HCT116 (cell line): ENCODE data around the gene POU5F2. TPM values are rescaled to one million over a fixed set of nuclear protein-coding genes. Genes with fewer than 3 reads are reported as not detected.

Experiments used
- ATAC-seq: fragments of 200-7000 bp; cut with Tn5 transposase; 2 replicates; pipeline ENCODE4 v1.9.1; 2020; ENCODE audit warnings: mild to moderate bottlenecking, moderate library complexity
- BruUV-seq: library from RNA; stranded (reverse); fragments of 400-500 nt; replicated peaks from 2 replicates; lab custom pipeline; 2021; lab: Mats Ljungman, UMichigan
- CTCF ChIA-PET: fragments of 300-600 bp; sonication (Branson Sonifier 250); formaldehyde crosslinking; loops from one replicate; lab custom pipeline; 2021; ENCODE audit warnings: antibody characterized with exemption; lab: Charles Lee
- POLR2A ChIA-PET: fragments of 300-600, 350-600 bp; sonication (Branson Sonifier 250); formaldehyde crosslinking; loops from one replicate; lab custom pipeline; 2021; ENCODE audit warnings: antibody characterized with exemption; lab: Charles Lee
- RAD21 ChIA-PET, 2 experiments: fragments of 300-600 bp; sonication (Branson Sonifier 250); formaldehyde crosslinking; loops; one replicate each; lab custom pipeline; 2023; ENCODE audit warnings: low total read pairs in 2 of 2; ENCODE audit not compliant: uncharacterized antibody in 2 of 2, unreplicated experiment in 2 of 2, low non-redundant PET in 1 of 2; lab: Charles Lee
- DNase-seq: peaks from one replicate; pipeline ENCODE4 v3.0.0-alpha.2; 2010; ENCODE audit warnings: low read depth, low spot score
- H2AFZ ChIP-seq: fragments of 200-600 bp; shearing (Covaris generic), sonication (generic); 2 replicates; pipeline ENCODE4 v1.6.1; 2017; ENCODE audit warnings: low read depth, mixed run types, mixed read lengths, antibody characterized with exemption, low read length; ENCODE audit not compliant: poor library complexity, severe bottlenecking
- H3K27ac ChIP-seq: 2 replicates; pipeline ENCODE4 v1.5.1; 2012; ENCODE audit warnings: low read depth, low read length
- H3K27me3 ChIP-seq: fragments of 200-600 bp; sonication (generic); 2 replicates; pipeline ENCODE4 v1.6.1; 2016; ENCODE audit warnings: mixed run types, low read length, mixed read lengths; ENCODE audit not compliant: insufficient read depth
- H3K36me3 ChIP-seq, 2 experiments: fragments of 200-500 bp in 1 of 2; fragments of 200-600 bp in 1 of 2; sonication (Bioruptor generic) in 1 of 2; sonication (generic) in 1 of 2; 2 replicates each; pipeline versions ENCODE4 v1.5.1 to v1.6.1; 2014 to 2016; ENCODE audit warnings: low read length in 2 of 2, inconsistent platforms in 1 of 2, mixed read lengths in 1 of 2, mixed run types in 1 of 2; ENCODE audit not compliant: insufficient read depth in 2 of 2, control insufficient read depth in 1 of 2
- H3K4me1 ChIP-seq, 2 experiments: fragments of 200-600 bp in 1 of 2; sonication (generic) in 1 of 2; 2 replicates each; pipeline versions ENCODE4 v1.5.1 to v1.6.1; 2012 to 2017; ENCODE audit warnings: low read length in 2 of 2, inconsistent platforms in 1 of 2, mild to moderate bottlenecking in 1 of 2, mixed read lengths in 1 of 2, mixed run types in 1 of 2, moderate library complexity in 1 of 2; ENCODE audit not compliant: insufficient read depth in 2 of 2, control insufficient read depth in 1 of 2
- H3K4me2 ChIP-seq: fragments of 200-600 bp; sonication (generic); 2 replicates; pipeline ENCODE4 v1.6.1; 2017; ENCODE audit warnings: mixed run types, low read length, mixed read lengths
- H3K4me3 ChIP-seq, 2 experiments: fragments of 200-600 bp in 1 of 2; sonication (generic) in 1 of 2; replicated peaks in 1 of 2; 2 replicates each; pipeline ENCODE4 v1.5.1; 2011 to 2016; ENCODE audit warnings: low read length in 2 of 2, control low read depth in 1 of 2, low read depth in 1 of 2, mild to moderate bottlenecking in 1 of 2, mixed read lengths in 1 of 2, mixed run types in 1 of 2
- H3K79me2 ChIP-seq: fragments of 200-600 bp; sonication (generic); 2 replicates; pipeline ENCODE4 v1.6.1; 2017; ENCODE audit warnings: mild to moderate bottlenecking, mixed run types, low read length, moderate library complexity, mixed read lengths; ENCODE audit not compliant: insufficient read depth
- H3K9ac ChIP-seq: fragments of 200-600 bp; sonication (generic); 2 replicates; pipeline ENCODE4 v1.6.1; 2016; ENCODE audit warnings: low read length, mixed read lengths
- H3K9me2 ChIP-seq: fragments of 200-600 bp; sonication (generic), shearing (Covaris generic); 2 replicates; pipeline ENCODE4 v1.6.1; 2017; ENCODE audit warnings: mixed run types, mild to moderate bottlenecking, moderate library complexity; ENCODE audit not compliant: insufficient read depth
- H3K9me3 ChIP-seq, 2 experiments: fragments of 200-500 bp in 1 of 2; fragments of 200-600 bp in 1 of 2; sonication (Bioruptor generic) in 1 of 2; sonication (generic) in 1 of 2; 2 replicates each; pipeline ENCODE4 v1.6.1; 2014 to 2017; ENCODE audit warnings: low read length in 2 of 2, mixed read lengths in 2 of 2, inconsistent platforms in 1 of 2, low read depth in 1 of 2, mild to moderate bottlenecking in 1 of 2, mixed run types in 1 of 2, moderate library complexity in 1 of 2; ENCODE audit not compliant: control insufficient read depth in 1 of 2, insufficient read depth in 1 of 2
- H4K20me1 ChIP-seq: fragments of 200-600 bp; sonication (generic), shearing (Covaris generic); 2 replicates; pipeline ENCODE4 v1.6.1; 2017; ENCODE audit warnings: mixed run types, mild to moderate bottlenecking, moderate library complexity; ENCODE audit not compliant: insufficient read depth
- ATF3 ChIP-seq: IDR thresholded peaks from 2 replicates; pipeline ENCODE4 v1.6.1; 2012
- CBX3 ChIP-seq: IDR thresholded peaks from 2 replicates; pipeline ENCODE4 v1.6.1; 2012; ENCODE audit warnings: low read depth
- CEBPB ChIP-seq: IDR thresholded peaks from 2 replicates; pipeline ENCODE4 v1.6.1; 2012; ENCODE audit warnings: low read depth
- EGR1 ChIP-seq: IDR thresholded peaks from 2 replicates; pipeline ENCODE4 v1.6.1; 2012; ENCODE audit warnings: low read depth
- ELF1 ChIP-seq: IDR thresholded peaks from 2 replicates; pipeline ENCODE4 v1.6.1; 2012; ENCODE audit warnings: low read depth, borderline replicate concordance
- EZH2phosphoT487 ChIP-seq: fragments of 200-600 bp; IDR thresholded peaks from 2 replicates; pipeline ENCODE4 v1.6.1; 2018; ENCODE audit warnings: antibody characterized with exemption, borderline replicate concordance
- FOSL1 ChIP-seq: IDR thresholded peaks from 2 replicates; pipeline ENCODE4 v1.6.1; 2012; ENCODE audit warnings: low read depth
- POLR2A ChIP-seq: IDR thresholded peaks from 2 replicates; pipeline ENCODE4 v1.7.0; 2011; ENCODE audit warnings: borderline replicate concordance; ENCODE audit not compliant: insufficient read depth, insufficient read length; ENCODE audit errors: extremely low read depth
- POLR2AphosphoS5 ChIP-seq: IDR thresholded peaks from 2 replicates; pipeline ENCODE4 v1.6.1; 2011; ENCODE audit warnings: mild to moderate bottlenecking, low read depth, low read length, moderate library complexity
- RAD21 ChIP-seq: IDR thresholded peaks from 2 replicates; pipeline ENCODE4 v1.6.1; 2012; ENCODE audit warnings: low read depth, mild to moderate bottlenecking
- REST ChIP-seq: IDR thresholded peaks from 2 replicates; pipeline ENCODE4 v1.6.1; 2012; ENCODE audit warnings: low read depth
- SIN3A ChIP-seq: IDR thresholded peaks from 2 replicates; pipeline ENCODE4 v1.6.1; 2012; ENCODE audit warnings: low read depth
- SP1 ChIP-seq: IDR thresholded peaks from 2 replicates; pipeline ENCODE4 v1.6.1; 2012; ENCODE audit warnings: low read depth
- TCF7L2 ChIP-seq: IDR thresholded peaks from 2 replicates; pipeline ENCODE4 v1.7.0; 2011; ENCODE audit warnings: borderline replicate concordance, inconsistent platforms; ENCODE audit not compliant: insufficient read depth, insufficient read length; ENCODE audit errors: extremely low read depth
- ZFX ChIP-seq: fragments of 450-650 bp; IDR thresholded peaks from 2 replicates; pipeline ENCODE4 v1.6.1; 2017
- ZNF274 ChIP-seq: fragments of 200-500 bp; sonication (Bioruptor generic); IDR thresholded peaks from 2 replicates; pipeline ENCODE4 v1.6.1; 2014; ENCODE audit warnings: mild to moderate bottlenecking, low read depth, low read length, inconsistent platforms
- intact Hi-C: fragments of 100-400 bp; cut with micrococcal nuclease; formaldehyde crosslinking; loops from 2 replicates; pipeline ENCODE4 v1.10.0; 2022
- total RNA-seq: library from RNA; stranded (reverse); gene quantifications from one replicate; pipeline ENCODE4 v1.2.1, GENCODE V29; 2021; ENCODE audit not compliant: unreplicated experiment
- TF ChIP-seq, protein P1 (sequence below): IDR thresholded peaks from 2 replicates; pipeline ENCODE4 v1.6.1; 2011; ENCODE audit warnings: mild to moderate bottlenecking, low read length, moderate library complexity; ENCODE audit not compliant: insufficient replicate concordance; ENCODE audit errors: extremely low read depth
- TF ChIP-seq, protein P2 (sequence below): IDR thresholded peaks from 2 replicates; pipeline ENCODE4 v1.6.1; 2012
- TF ChIP-seq, protein P3 (sequence below), 3 experiments: fragments of 200-600 bp in 1 of 3; sonication (generic) in 1 of 3; IDR thresholded peaks in 2 of 3; conservative IDR thresholded peaks in 1 of 3; 2 replicates each; pipeline ENCODE4 v1.5.1; 2012 to 2017; ENCODE audit warnings: low read depth in 2 of 3, low read length in 2 of 3, antibody characterized with exemption in 1 of 3, borderline replicate concordance in 1 of 3, control low read depth in 1 of 3, mild to moderate bottlenecking in 1 of 3, mixed read lengths in 1 of 3, mixed run types in 1 of 3, moderate library complexity in 1 of 3; ENCODE audit not compliant: insufficient read depth in 1 of 3

Gene POU5F2
- total RNA-seq, 1 experiment from 2014 or later, result 0.44 TPM

GRCh38 chr5:93708442-93708841 lies 33.0 kb downstream of the POU5F2 start:
- Histone ChIP-seq H3K4me1 (no peaks in the 10 kb centered on the region), H3K9me3 (no peaks in the 10 kb centered on the region), H3K27me3 (no peaks in the 10 kb centered on the region), H3K4me3 (no peak overlapping the region), H3K4me2 (no peak overlapping the region), H2AFZ (no peak overlapping the region), H3K9me2 (no peaks in the 10 kb centered on the region), H3K27ac (no peak overlapping the region), H3K36me3 (no peaks in the 10 kb centered on the region), H4K20me1 (no peaks in the 10 kb centered on the region), H3K9ac (no peak overlapping the region), H3K79me2 (no peaks in the 10 kb centered on the region)
- TF ChIP-seq EGR1 (no peak), TCF7L2 (no peak), ZNF274 (no peak), RAD21 (no peak), POLR2A (no peak), POLR2AphosphoS5 (no peak), EZH2phosphoT487 (no peak), ZFX (no peak), FOSL1 (no peak), ELF1 (no peak), REST (no peak), ATF3 (no peak), SIN3A (no peak), CEBPB (no peak), SP1 (no peak), CBX3 (no peak)
- TF ChIP-seq, protein P1, sequence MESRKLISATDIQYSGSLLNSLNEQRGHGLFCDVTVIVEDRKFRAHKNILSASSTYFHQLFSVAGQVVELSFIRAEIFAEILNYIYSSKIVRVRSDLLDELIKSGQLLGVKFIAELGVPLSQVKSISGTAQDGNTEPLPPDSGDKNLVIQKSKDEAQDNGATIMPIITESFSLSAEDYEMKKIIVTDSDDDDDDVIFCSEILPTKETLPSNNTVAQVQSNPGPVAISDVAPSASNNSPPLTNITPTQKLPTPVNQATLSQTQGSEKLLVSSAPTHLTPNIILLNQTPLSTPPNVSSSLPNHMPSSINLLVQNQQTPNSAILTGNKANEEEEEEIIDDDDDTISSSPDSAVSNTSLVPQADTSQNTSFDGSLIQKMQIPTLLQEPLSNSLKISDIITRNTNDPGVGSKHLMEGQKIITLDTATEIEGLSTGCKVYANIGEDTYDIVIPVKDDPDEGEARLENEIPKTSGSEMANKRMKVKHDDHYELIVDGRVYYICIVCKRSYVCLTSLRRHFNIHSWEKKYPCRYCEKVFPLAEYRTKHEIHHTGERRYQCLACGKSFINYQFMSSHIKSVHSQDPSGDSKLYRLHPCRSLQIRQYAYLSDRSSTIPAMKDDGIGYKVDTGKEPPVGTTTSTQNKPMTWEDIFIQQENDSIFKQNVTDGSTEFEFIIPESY, result no peak
- TF ChIP-seq, protein P2, sequence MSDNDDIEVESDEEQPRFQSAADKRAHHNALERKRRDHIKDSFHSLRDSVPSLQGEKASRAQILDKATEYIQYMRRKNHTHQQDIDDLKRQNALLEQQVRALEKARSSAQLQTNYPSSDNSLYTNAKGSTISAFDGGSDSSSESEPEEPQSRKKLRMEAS, result no peak
- TF ChIP-seq, protein P3, sequence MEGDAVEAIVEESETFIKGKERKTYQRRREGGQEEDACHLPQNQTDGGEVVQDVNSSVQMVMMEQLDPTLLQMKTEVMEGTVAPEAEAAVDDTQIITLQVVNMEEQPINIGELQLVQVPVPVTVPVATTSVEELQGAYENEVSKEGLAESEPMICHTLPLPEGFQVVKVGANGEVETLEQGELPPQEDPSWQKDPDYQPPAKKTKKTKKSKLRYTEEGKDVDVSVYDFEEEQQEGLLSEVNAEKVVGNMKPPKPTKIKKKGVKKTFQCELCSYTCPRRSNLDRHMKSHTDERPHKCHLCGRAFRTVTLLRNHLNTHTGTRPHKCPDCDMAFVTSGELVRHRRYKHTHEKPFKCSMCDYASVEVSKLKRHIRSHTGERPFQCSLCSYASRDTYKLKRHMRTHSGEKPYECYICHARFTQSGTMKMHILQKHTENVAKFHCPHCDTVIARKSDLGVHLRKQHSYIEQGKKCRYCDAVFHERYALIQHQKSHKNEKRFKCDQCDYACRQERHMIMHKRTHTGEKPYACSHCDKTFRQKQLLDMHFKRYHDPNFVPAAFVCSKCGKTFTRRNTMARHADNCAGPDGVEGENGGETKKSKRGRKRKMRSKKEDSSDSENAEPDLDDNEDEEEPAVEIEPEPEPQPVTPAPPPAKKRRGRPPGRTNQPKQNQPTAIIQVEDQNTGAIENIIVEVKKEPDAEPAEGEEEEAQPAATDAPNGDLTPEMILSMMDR (IDR thresholded peaks at IDR 0.05 in 2 of 3, conservative IDR thresholded peaks at IDR 0.05 in 1 of 3; ENCODE audit: borderline replicate concordance in 1 of 3, insufficient read depth in 1 of 3, low read depth in 2 of 3, low read length in 2 of 3), result no peak
- POLR2A ChIA-PET, result no interaction called here
- DNase-seq (no peak), ATAC-seq (no peak)
- intact Hi-C loops, result no loop called here
- no TSS peak for BruUV-seq
- CTCF ChIA-PET, result no interaction called here
- RAD21 ChIA-PET, result no interaction called here
